HCT116 (cell line): ENCODE results near the gene STRADA. TPM values are rescaled to one million over a fixed set of nuclear protein-coding genes. Genes with fewer than 3 reads are reported as not detected.

ENCODE experiments used
- ATAC-seq: fragments of 200-7000 bp; cut with Tn5 transposase; 2 replicates; pipeline ENCODE4 v1.9.1; 2020; ENCODE audit warnings: mild to moderate bottlenecking, moderate library complexity
- BruUV-seq: library from RNA; stranded (reverse); fragments of 400-500 nt; replicated peaks from 2 replicates; lab custom pipeline; 2021; lab: Mats Ljungman, UMichigan
- CTCF ChIA-PET: fragments of 300-600 bp; sonication (Branson Sonifier 250); formaldehyde crosslinking; loops from one replicate; lab custom pipeline; 2021; ENCODE audit warnings: antibody characterized with exemption; lab: Charles Lee
- POLR2A ChIA-PET: fragments of 300-600, 350-600 bp; sonication (Branson Sonifier 250); formaldehyde crosslinking; loops from one replicate; lab custom pipeline; 2021; ENCODE audit warnings: antibody characterized with exemption; lab: Charles Lee
- RAD21 ChIA-PET, 2 experiments: fragments of 300-600 bp; sonication (Branson Sonifier 250); formaldehyde crosslinking; loops; one replicate each; lab custom pipeline; 2023; ENCODE audit warnings: low total read pairs in 2 of 2; ENCODE audit not compliant: uncharacterized antibody in 2 of 2, unreplicated experiment in 2 of 2, low non-redundant PET in 1 of 2; lab: Charles Lee
- DNase-seq: peaks from one replicate; pipeline ENCODE4 v3.0.0-alpha.2; 2010; ENCODE audit warnings: low read depth, low spot score
- H2AFZ ChIP-seq: fragments of 200-600 bp; shearing (Covaris generic), sonication (generic); 2 replicates; pipeline ENCODE4 v1.6.1; 2017; ENCODE audit warnings: low read depth, mixed run types, mixed read lengths, antibody characterized with exemption, low read length; ENCODE audit not compliant: poor library complexity, severe bottlenecking
- H3K27ac ChIP-seq: 2 replicates; pipeline ENCODE4 v1.5.1; 2012; ENCODE audit warnings: low read depth, low read length
- H3K27me3 ChIP-seq: fragments of 200-600 bp; sonication (generic); 2 replicates; pipeline ENCODE4 v1.6.1; 2016; ENCODE audit warnings: mixed run types, low read length, mixed read lengths; ENCODE audit not compliant: insufficient read depth
- H3K36me3 ChIP-seq, 2 experiments: fragments of 200-500 bp in 1 of 2; fragments of 200-600 bp in 1 of 2; sonication (Bioruptor generic) in 1 of 2; sonication (generic) in 1 of 2; 2 replicates each; pipeline versions ENCODE4 v1.5.1 to v1.6.1; 2014 to 2016; ENCODE audit warnings: low read length in 2 of 2, inconsistent platforms in 1 of 2, mixed read lengths in 1 of 2, mixed run types in 1 of 2; ENCODE audit not compliant: insufficient read depth in 2 of 2, control insufficient read depth in 1 of 2
- H3K4me1 ChIP-seq, 2 experiments: fragments of 200-600 bp in 1 of 2; sonication (generic) in 1 of 2; 2 replicates each; pipeline versions ENCODE4 v1.5.1 to v1.6.1; 2012 to 2017; ENCODE audit warnings: low read length in 2 of 2, inconsistent platforms in 1 of 2, mild to moderate bottlenecking in 1 of 2, mixed read lengths in 1 of 2, mixed run types in 1 of 2, moderate library complexity in 1 of 2; ENCODE audit not compliant: insufficient read depth in 2 of 2, control insufficient read depth in 1 of 2
- H3K4me2 ChIP-seq: fragments of 200-600 bp; sonication (generic); 2 replicates; pipeline ENCODE4 v1.6.1; 2017; ENCODE audit warnings: mixed run types, low read length, mixed read lengths
- H3K4me3 ChIP-seq, 2 experiments: fragments of 200-600 bp in 1 of 2; sonication (generic) in 1 of 2; replicated peaks in 1 of 2; 2 replicates each; pipeline ENCODE4 v1.5.1; 2011 to 2016; ENCODE audit warnings: low read length in 2 of 2, control low read depth in 1 of 2, low read depth in 1 of 2, mild to moderate bottlenecking in 1 of 2, mixed read lengths in 1 of 2, mixed run types in 1 of 2
- H3K79me2 ChIP-seq: fragments of 200-600 bp; sonication (generic); 2 replicates; pipeline ENCODE4 v1.6.1; 2017; ENCODE audit warnings: mild to moderate bottlenecking, mixed run types, low read length, moderate library complexity, mixed read lengths; ENCODE audit not compliant: insufficient read depth
- H3K9ac ChIP-seq: fragments of 200-600 bp; sonication (generic); 2 replicates; pipeline ENCODE4 v1.6.1; 2016; ENCODE audit warnings: low read length, mixed read lengths
- H3K9me2 ChIP-seq: fragments of 200-600 bp; sonication (generic), shearing (Covaris generic); 2 replicates; pipeline ENCODE4 v1.6.1; 2017; ENCODE audit warnings: mixed run types, mild to moderate bottlenecking, moderate library complexity; ENCODE audit not compliant: insufficient read depth
- H3K9me3 ChIP-seq, 2 experiments: fragments of 200-500 bp in 1 of 2; fragments of 200-600 bp in 1 of 2; sonication (Bioruptor generic) in 1 of 2; sonication (generic) in 1 of 2; 2 replicates each; pipeline ENCODE4 v1.6.1; 2014 to 2017; ENCODE audit warnings: low read length in 2 of 2, mixed read lengths in 2 of 2, inconsistent platforms in 1 of 2, low read depth in 1 of 2, mild to moderate bottlenecking in 1 of 2, mixed run types in 1 of 2, moderate library complexity in 1 of 2; ENCODE audit not compliant: control insufficient read depth in 1 of 2, insufficient read depth in 1 of 2
- H4K20me1 ChIP-seq: fragments of 200-600 bp; sonication (generic), shearing (Covaris generic); 2 replicates; pipeline ENCODE4 v1.6.1; 2017; ENCODE audit warnings: mixed run types, mild to moderate bottlenecking, moderate library complexity; ENCODE audit not compliant: insufficient read depth
- CBX3 ChIP-seq: IDR thresholded peaks from 2 replicates; pipeline ENCODE4 v1.6.1; 2012; ENCODE audit warnings: low read depth
- FOSL1 ChIP-seq: IDR thresholded peaks from 2 replicates; pipeline ENCODE4 v1.6.1; 2012; ENCODE audit warnings: low read depth
- JUND ChIP-seq: IDR thresholded peaks from 2 replicates; pipeline ENCODE4 v1.6.1; 2012
- POLR2A ChIP-seq: IDR thresholded peaks from 2 replicates; pipeline ENCODE4 v1.7.0; 2011; ENCODE audit warnings: borderline replicate concordance; ENCODE audit not compliant: insufficient read depth, insufficient read length; ENCODE audit errors: extremely low read depth
- RAD21 ChIP-seq: IDR thresholded peaks from 2 replicates; pipeline ENCODE4 v1.6.1; 2012; ENCODE audit warnings: low read depth, mild to moderate bottlenecking
- SIN3A ChIP-seq: IDR thresholded peaks from 2 replicates; pipeline ENCODE4 v1.6.1; 2012; ENCODE audit warnings: low read depth
- SRF ChIP-seq: IDR thresholded peaks from 2 replicates; pipeline ENCODE4 v1.6.1; 2012; ENCODE audit warnings: low read depth
- YY1 ChIP-seq: IDR thresholded peaks from 2 replicates; pipeline ENCODE4 v1.6.1; 2011; ENCODE audit warnings: low read length, low read depth, moderate library complexity, mild to moderate bottlenecking; ENCODE audit not compliant: insufficient replicate concordance; ENCODE audit errors: extremely low read depth
- ZNF274 ChIP-seq: fragments of 200-500 bp; sonication (Bioruptor generic); IDR thresholded peaks from 2 replicates; pipeline ENCODE4 v1.6.1; 2014; ENCODE audit warnings: mild to moderate bottlenecking, low read depth, low read length, inconsistent platforms
- intact Hi-C: fragments of 100-400 bp; cut with micrococcal nuclease; formaldehyde crosslinking; loops from 2 replicates; pipeline ENCODE4 v1.10.0; 2022
- total RNA-seq: library from RNA; stranded (reverse); gene quantifications from one replicate; pipeline ENCODE4 v1.2.1, GENCODE V29; 2021; ENCODE audit not compliant: unreplicated experiment
- TF ChIP-seq, protein P1 (sequence below): IDR thresholded peaks from 2 replicates; pipeline ENCODE4 v1.6.1; 2012
- TF ChIP-seq, protein P2 (sequence below): IDR thresholded peaks from 2 replicates; pipeline ENCODE4 v1.6.1; 2012
- TF ChIP-seq, protein P3 (sequence below), 3 experiments: fragments of 200-600 bp in 1 of 3; sonication (generic) in 1 of 3; IDR thresholded peaks in 2 of 3; conservative IDR thresholded peaks in 1 of 3; 2 replicates each; pipeline ENCODE4 v1.5.1; 2012 to 2017; ENCODE audit warnings: low read depth in 2 of 3, low read length in 2 of 3, antibody characterized with exemption in 1 of 3, borderline replicate concordance in 1 of 3, control low read depth in 1 of 3, mild to moderate bottlenecking in 1 of 3, mixed read lengths in 1 of 3, mixed run types in 1 of 3, moderate library complexity in 1 of 3; ENCODE audit not compliant: insufficient read depth in 1 of 3
- TF ChIP-seq, protein P4 (sequence below): IDR thresholded peaks from 2 replicates; pipeline ENCODE4 v1.6.1; 2012; ENCODE audit warnings: low read depth

Gene STRADA
- total RNA-seq, 1 experiment from 2014 or later = 38.0 TPM

DNA sequence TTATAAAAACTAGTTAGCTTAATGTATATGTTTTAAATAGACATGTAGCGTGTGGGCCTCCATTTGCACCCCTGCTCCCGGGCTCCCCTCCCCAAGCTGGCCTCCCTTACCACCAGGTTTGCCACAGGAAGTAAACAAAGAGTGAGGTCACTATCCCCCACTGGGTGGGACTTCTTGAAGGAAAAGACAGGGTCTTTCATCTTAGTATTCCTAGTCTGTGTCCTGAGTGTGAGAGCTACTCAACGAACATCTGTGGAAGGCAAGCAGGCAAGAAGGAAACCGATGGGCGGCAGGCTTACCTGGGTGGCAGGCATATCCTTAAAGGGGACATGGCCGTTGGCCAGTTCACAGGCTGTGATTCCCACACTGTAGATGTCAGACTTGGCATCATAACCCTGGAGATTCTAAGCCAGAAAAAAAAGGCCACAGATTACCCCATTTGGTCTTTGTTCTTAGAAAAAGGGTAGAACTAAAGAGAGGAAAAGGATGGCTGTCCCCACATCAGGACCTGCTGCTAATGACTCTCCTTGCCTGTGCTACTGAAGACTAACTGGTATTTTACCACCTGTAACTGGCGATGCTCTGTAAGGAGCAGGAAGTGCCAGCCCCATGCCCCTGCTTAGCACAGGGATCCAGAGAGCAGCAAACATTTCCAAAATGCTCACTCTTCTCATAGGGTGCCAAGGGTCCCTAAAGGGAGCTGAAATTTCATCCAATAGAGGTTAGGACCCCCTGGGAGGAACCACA lies 35.1 kb downstream of the STRADA start:
- H2AFZ ChIP-seq = no peak overlapping the region
- ATAC-seq (no peak), DNase-seq (no peak)
- RAD21 ChIA-PET = no interaction called here
- H3K9me2 ChIP-seq = no peaks in the 10 kb centered on the region
- peaks cover 0 to 11% of the 10 kb centered on the region in 2 experiments; a peak in 1 of 4 replicates for H3K36me3 ChIP-seq
- no peaks in the 10 kb centered on the region for H3K27me3 ChIP-seq
- no peak overlapping the region for H3K27ac ChIP-seq
- intact Hi-C loops = no loop called here
- TF ChIP-seq, protein P1, sequence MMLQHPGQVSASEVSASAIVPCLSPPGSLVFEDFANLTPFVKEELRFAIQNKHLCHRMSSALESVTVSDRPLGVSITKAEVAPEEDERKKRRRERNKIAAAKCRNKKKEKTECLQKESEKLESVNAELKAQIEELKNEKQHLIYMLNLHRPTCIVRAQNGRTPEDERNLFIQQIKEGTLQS = no peak
- no peak for TF ChIP-seq JUND
- no peak for TF ChIP-seq RAD21
- no peak for TF ChIP-seq ZNF274
- TF ChIP-seq POLR2A = no peak
- TF ChIP-seq SRF = no peak
- no peak for TF ChIP-seq SIN3A
- TF ChIP-seq, protein P2, sequence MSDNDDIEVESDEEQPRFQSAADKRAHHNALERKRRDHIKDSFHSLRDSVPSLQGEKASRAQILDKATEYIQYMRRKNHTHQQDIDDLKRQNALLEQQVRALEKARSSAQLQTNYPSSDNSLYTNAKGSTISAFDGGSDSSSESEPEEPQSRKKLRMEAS = no peak
- TF ChIP-seq FOSL1 = no peak
- TF ChIP-seq, all 23 proteins: peak for 0
- CTCF ChIA-PET = no interaction called here
- Histone ChIP-seq H3K9ac (no peak overlapping the region), H3K4me2 (no peak overlapping the region), H3K4me1 (peaks cover 5% of the 10 kb centered on the region in 2 experiments; a peak in 3 of 4 replicates), H3K4me3 (no peak overlapping the region), H4K20me1 (no peaks in the 10 kb centered on the region), H3K9me3 (no peaks in the 10 kb centered on the region), H3K79me2 (no peaks in the 10 kb centered on the region)
- no TSS peak for BruUV-seq
- POLR2A ChIA-PET = no interaction called here

DNA sequence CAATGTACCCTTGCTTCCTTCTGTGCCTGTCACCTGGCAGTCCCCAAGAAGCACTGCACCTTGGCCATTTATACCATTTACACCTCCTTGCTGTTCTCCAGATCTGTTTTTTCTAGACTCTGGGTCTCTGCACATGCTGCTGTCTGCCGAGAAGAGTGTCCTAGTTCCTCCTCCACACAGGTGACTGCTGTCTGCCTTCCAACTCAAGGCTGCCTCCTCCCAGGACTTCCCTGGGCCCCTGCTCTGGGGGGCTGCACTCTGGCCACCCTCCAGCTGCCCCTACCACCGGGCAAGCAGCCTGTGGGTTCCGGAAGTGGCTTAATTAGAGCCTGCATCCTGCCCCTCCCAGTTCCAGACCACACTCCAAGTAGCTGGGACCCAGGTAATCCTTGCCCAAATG lies 35.9 kb downstream of the STRADA start:
- no peaks in the 10 kb centered on the region for H3K79me2 ChIP-seq
- no peak for TF ChIP-seq ZNF274
- TF ChIP-seq CBX3 = no peak
- TF ChIP-seq JUND = no peak
- no peak for TF ChIP-seq SIN3A
- TF ChIP-seq, protein P3, sequence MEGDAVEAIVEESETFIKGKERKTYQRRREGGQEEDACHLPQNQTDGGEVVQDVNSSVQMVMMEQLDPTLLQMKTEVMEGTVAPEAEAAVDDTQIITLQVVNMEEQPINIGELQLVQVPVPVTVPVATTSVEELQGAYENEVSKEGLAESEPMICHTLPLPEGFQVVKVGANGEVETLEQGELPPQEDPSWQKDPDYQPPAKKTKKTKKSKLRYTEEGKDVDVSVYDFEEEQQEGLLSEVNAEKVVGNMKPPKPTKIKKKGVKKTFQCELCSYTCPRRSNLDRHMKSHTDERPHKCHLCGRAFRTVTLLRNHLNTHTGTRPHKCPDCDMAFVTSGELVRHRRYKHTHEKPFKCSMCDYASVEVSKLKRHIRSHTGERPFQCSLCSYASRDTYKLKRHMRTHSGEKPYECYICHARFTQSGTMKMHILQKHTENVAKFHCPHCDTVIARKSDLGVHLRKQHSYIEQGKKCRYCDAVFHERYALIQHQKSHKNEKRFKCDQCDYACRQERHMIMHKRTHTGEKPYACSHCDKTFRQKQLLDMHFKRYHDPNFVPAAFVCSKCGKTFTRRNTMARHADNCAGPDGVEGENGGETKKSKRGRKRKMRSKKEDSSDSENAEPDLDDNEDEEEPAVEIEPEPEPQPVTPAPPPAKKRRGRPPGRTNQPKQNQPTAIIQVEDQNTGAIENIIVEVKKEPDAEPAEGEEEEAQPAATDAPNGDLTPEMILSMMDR (IDR thresholded peaks at IDR 0.05 in 2 of 3, conservative IDR thresholded peaks at IDR 0.05 in 1 of 3; ENCODE audit: borderline replicate concordance in 1 of 3, insufficient read depth in 1 of 3, low read depth in 2 of 3, low read length in 2 of 3) = no peak
- no peak for TF ChIP-seq YY1
- TF ChIP-seq, protein P4, sequence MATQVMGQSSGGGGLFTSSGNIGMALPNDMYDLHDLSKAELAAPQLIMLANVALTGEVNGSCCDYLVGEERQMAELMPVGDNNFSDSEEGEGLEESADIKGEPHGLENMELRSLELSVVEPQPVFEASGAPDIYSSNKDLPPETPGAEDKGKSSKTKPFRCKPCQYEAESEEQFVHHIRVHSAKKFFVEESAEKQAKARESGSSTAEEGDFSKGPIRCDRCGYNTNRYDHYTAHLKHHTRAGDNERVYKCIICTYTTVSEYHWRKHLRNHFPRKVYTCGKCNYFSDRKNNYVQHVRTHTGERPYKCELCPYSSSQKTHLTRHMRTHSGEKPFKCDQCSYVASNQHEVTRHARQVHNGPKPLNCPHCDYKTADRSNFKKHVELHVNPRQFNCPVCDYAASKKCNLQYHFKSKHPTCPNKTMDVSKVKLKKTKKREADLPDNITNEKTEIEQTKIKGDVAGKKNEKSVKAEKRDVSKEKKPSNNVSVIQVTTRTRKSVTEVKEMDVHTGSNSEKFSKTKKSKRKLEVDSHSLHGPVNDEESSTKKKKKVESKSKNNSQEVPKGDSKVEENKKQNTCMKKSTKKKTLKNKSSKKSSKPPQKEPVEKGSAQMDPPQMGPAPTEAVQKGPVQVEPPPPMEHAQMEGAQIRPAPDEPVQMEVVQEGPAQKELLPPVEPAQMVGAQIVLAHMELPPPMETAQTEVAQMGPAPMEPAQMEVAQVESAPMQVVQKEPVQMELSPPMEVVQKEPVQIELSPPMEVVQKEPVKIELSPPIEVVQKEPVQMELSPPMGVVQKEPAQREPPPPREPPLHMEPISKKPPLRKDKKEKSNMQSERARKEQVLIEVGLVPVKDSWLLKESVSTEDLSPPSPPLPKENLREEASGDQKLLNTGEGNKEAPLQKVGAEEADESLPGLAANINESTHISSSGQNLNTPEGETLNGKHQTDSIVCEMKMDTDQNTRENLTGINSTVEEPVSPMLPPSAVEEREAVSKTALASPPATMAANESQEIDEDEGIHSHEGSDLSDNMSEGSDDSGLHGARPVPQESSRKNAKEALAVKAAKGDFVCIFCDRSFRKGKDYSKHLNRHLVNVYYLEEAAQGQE = no peak
- intact Hi-C loops = no loop called here
- ChIA-PET POLR2A (no interaction called here), RAD21 (no interaction called here), CTCF (no interaction called here)
- H3K9me3 ChIP-seq = no peaks in the 10 kb centered on the region
- H3K4me2 ChIP-seq = no peak overlapping the region
- H3K4me1 ChIP-seq = peaks cover 5% of the 10 kb centered on the region in 2 experiments; a peak in 3 of 4 replicates
- ATAC-seq (no peak), DNase-seq (no peak)
- no peak overlapping the region for H3K4me3 ChIP-seq
- H3K9ac ChIP-seq = no peak overlapping the region
- no TSS peak for BruUV-seq
- no peak overlapping the region for H3K27ac ChIP-seq
- no peak overlapping the region for H2AFZ ChIP-seq
- H4K20me1 ChIP-seq = no peaks in the 10 kb centered on the region
- H3K9me2 ChIP-seq = no peaks in the 10 kb centered on the region
- no peaks in the 10 kb centered on the region for H3K27me3 ChIP-seq
- H3K36me3 ChIP-seq = peaks cover 0 to 11% of the 10 kb centered on the region in 2 experiments; a peak in 1 of 4 replicates
